IMR-90 (cell line): ENCODE results near the gene TMEM117.

Source experiments
- POLR2A ChIP-seq: IDR thresholded peaks from 2 replicates; pipeline ENCODE4 v1.6.1; 2012; ENCODE audit warnings: mild to moderate bottlenecking, low read depth, low read length
- RAD21 ChIP-seq: IDR thresholded peaks from 2 replicates; pipeline ENCODE4 v1.6.1; 2012; ENCODE audit warnings: low read length, improper control_type of control experiment
- RCOR1 ChIP-seq: IDR thresholded peaks from 2 replicates; pipeline ENCODE4 v1.6.1; 2012; ENCODE audit warnings: mild to moderate bottlenecking, low read length, improper control_type of control experiment; ENCODE audit not compliant: insufficient replicate concordance
- SMC3 ChIP-seq: fragments of 150-350 bp; IDR thresholded peaks from 2 replicates; pipeline ENCODE4 v1.6.1; 2016; ENCODE audit warnings: low read depth, mild to moderate bottlenecking, antibody characterized with exemption, low read length, moderate library complexity
- TF ChIP-seq, protein P1 (sequence below): conservative IDR thresholded peaks from 2 replicates; pipeline ENCODE4 v1.5.1; 2012; ENCODE audit warnings: mild to moderate bottlenecking, low read depth, low read length, improper control_type of control experiment

- TF ChIP-seq, protein P1, sequence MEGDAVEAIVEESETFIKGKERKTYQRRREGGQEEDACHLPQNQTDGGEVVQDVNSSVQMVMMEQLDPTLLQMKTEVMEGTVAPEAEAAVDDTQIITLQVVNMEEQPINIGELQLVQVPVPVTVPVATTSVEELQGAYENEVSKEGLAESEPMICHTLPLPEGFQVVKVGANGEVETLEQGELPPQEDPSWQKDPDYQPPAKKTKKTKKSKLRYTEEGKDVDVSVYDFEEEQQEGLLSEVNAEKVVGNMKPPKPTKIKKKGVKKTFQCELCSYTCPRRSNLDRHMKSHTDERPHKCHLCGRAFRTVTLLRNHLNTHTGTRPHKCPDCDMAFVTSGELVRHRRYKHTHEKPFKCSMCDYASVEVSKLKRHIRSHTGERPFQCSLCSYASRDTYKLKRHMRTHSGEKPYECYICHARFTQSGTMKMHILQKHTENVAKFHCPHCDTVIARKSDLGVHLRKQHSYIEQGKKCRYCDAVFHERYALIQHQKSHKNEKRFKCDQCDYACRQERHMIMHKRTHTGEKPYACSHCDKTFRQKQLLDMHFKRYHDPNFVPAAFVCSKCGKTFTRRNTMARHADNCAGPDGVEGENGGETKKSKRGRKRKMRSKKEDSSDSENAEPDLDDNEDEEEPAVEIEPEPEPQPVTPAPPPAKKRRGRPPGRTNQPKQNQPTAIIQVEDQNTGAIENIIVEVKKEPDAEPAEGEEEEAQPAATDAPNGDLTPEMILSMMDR = no peak
- TF ChIP-seq RCOR1 (no peak), POLR2A (no peak), SMC3 (no peak), RAD21 (no peak)
Observed at GRCh38 chr12:44403185-44403584, 567.3 kb downstream of the TMEM117 start.
